Activated naive CD8-positive, alpha-beta T cell treated with anti-CD3 and anti-CD28 coated beads, Interleukin-2, amount 10 ng/mL, durations not matched to agents 7 days and 5 days (primary cell): ENCODE measurements around the gene C15orf40. TPM values are rescaled to one million over a fixed set of nuclear protein-coding genes. Genes with fewer than 3 reads are reported as not detected.
"Not testable (repeated sequence)": the region's sequence is repeated elsewhere in the genome, so short reads cannot be mapped to it uniquely, and the experiment has no call there.

Source experiments
- ATAC-seq: fragments of 150-1000 bp; cut with Tn5 transposase; one replicate; pipeline ENCODE4 v1.10.0; 2021; ENCODE audit warnings: low read depth, moderate library complexity
- POLR2A ChIA-PET: fragments of 350-600 bp; sonication (Branson Sonifier 250); formaldehyde crosslinking; loops from one replicate; lab custom pipeline; 2021; ENCODE audit warnings: antibody characterized with exemption; lab: Charles Lee
- DNase-seq: peaks from one replicate; pipeline ENCODE4 v3.0.0; 2021
- H3K27ac Mint-ChIP-seq: one replicate; pipeline ENCODE4 v1.8.0; 2022; ENCODE audit warnings: mild to moderate bottlenecking, mixed read lengths
- H3K27me3 Mint-ChIP-seq: one replicate; pipeline ENCODE4 v1.8.0; 2022; ENCODE audit warnings: mild to moderate bottlenecking, moderate library complexity, mixed read lengths
- H3K36me3 Mint-ChIP-seq: one replicate; pipeline ENCODE4 v1.8.0; 2021; ENCODE audit warnings: mild to moderate bottlenecking, mixed read lengths
- H3K4me1 Mint-ChIP-seq: one replicate; pipeline ENCODE4 v1.8.0; 2021; ENCODE audit warnings: mixed read lengths
- H3K4me3 Mint-ChIP-seq: one replicate; pipeline ENCODE4 v1.8.0; 2022; ENCODE audit warnings: mild to moderate bottlenecking, moderate library complexity, mixed read lengths
- H3K9me3 Mint-ChIP-seq: one replicate; pipeline ENCODE4 v1.8.0; 2021; ENCODE audit warnings: mixed read lengths
- total RNA-seq, 2 experiments: library from RNA; stranded (reverse); gene quantifications; one replicate each; pipeline ENCODE4 v1.2.3, GENCODE V29; 2021

The C15orf40 gene
- 10 to 100 TPM; 28.5 to 35.4 TPM for total RNA-seq

- Mint-ChIP-seq H3K36me3 (peaks cover 13% of the 10 kb centered on the region), H3K27ac (peak within 1 kb of the TSS; percentile 98), H3K27me3 (no peaks in the 10 kb centered on the region), H3K9me3 (no peaks in the 10 kb centered on the region), H3K4me1 (peaks cover 38% of the 10 kb centered on the region), H3K4me3 (peak within 1 kb of the TSS; percentile 99)
- peak; percentile 91 for DNase-seq
- ATAC-seq, result peak; percentile 87
- POLR2A ChIA-PET, result interaction anchor here (0.5 to 1.9 kb wide), 18 partner anchors 8 to 471 kb away, joined by 3 to 25 read pairs (median 6); partner anchors contain the start of genes BTBD1, RAMAC, RPS17 and TM6SF1
Observed at GRCh38 chr15:83011271-83012075, at the start of gene C15orf40. C15orf40 (minus strand) TSS chr15:83011639; CDS start chr15:83011607, 32 bp downstream.

- Mint-ChIP-seq H3K4me3 (no peak overlapping the region), H3K9me3 (no peaks in the 10 kb centered on the region), H3K27ac (no peak overlapping the region), H3K36me3 (peaks cover 15% of the 10 kb centered on the region), H3K4me1 (peaks cover 15% of the 10 kb centered on the region), H3K27me3 (no peaks in the 10 kb centered on the region)
- POLR2A ChIA-PET, result interaction anchor here (2.0 kb wide), 1 partner anchor 9 kb away, joined by 6 read pairs; the partner anchor contains the start of gene BTBD1
- no peak for ATAC-seq
- DNase-seq, result no peak
Observed at GRCh38 chr15:83057696-83058376, 46.4 kb upstream of the C15orf40 start.

GRCh38 chr15:83057002-83057401 is 45.6 kb upstream of the C15orf40 start:
- H3K9me3 Mint-ChIP-seq, result no peaks in the 10 kb centered on the region
- ATAC-seq, result no peak

GRCh38 chr15:83053151-83053550 is 41.7 kb upstream of the C15orf40 start:
- DNase-seq, result no peak
- peaks cover 29% of the 10 kb centered on the region for H3K36me3 Mint-ChIP-seq
- H3K4me1 Mint-ChIP-seq, result peaks cover 12% of the 10 kb centered on the region
- no peaks in the 10 kb centered on the region for H3K27me3 Mint-ChIP-seq
- no peak overlapping the region for H3K4me3 Mint-ChIP-seq
- no peaks in the 10 kb centered on the region for H3K9me3 Mint-ChIP-seq
- H3K27ac Mint-ChIP-seq, result no peak overlapping the region
- POLR2A ChIA-PET, result no interaction called here
- ATAC-seq, result no peak

More at GRCh38 chr15:83057002-83057401, 45.6 kb upstream of the C15orf40 start:
- H3K4me1 Mint-ChIP-seq, result peaks cover 15% of the 10 kb centered on the region
- no peaks in the 10 kb centered on the region for H3K27me3 Mint-ChIP-seq
- no peak overlapping the region for H3K27ac Mint-ChIP-seq
- H3K4me3 Mint-ChIP-seq, result no peak overlapping the region
- peaks cover 15% of the 10 kb centered on the region for H3K36me3 Mint-ChIP-seq
- DNase-seq, result no peak
- POLR2A ChIA-PET, result interaction anchor here (2.0 kb wide), 1 partner anchor 10 kb away, joined by 6 read pairs; the partner anchor contains the start of gene BTBD1

- no peaks in the 10 kb centered on the region for H3K27me3 Mint-ChIP-seq
Observed at GRCh38 chr15:83046558-83047127, 35.2 kb upstream of the C15orf40 start.

GRCh38 chr15:83044156-83044555 is 32.7 kb upstream of the C15orf40 start:
- DNase-seq (no peak), ATAC-seq (no peak)
- H3K4me1 Mint-ChIP-seq, result peaks cover 10% of the 10 kb centered on the region
- H3K27ac Mint-ChIP-seq, result no peak overlapping the region
- no peaks in the 10 kb centered on the region for H3K27me3 Mint-ChIP-seq
- POLR2A ChIA-PET, result interaction anchor here (0.7 kb wide), 1 partner anchor 63 kb away, joined by 4 read pairs; the partner anchor contains the start of gene TM6SF1
- H3K36me3 Mint-ChIP-seq, result peaks cover 64% of the 10 kb centered on the region
- H3K9me3 Mint-ChIP-seq, result no peaks in the 10 kb centered on the region
- no peak overlapping the region for H3K4me3 Mint-ChIP-seq

More at GRCh38 chr15:83046558-83047127, 35.2 kb upstream of the C15orf40 start:
- Mint-ChIP-seq H3K36me3 (peaks cover 47% of the 10 kb centered on the region), H3K4me3 (no peak overlapping the region), H3K27ac (no peak overlapping the region), H3K4me1 (peaks cover 4% of the 10 kb centered on the region), H3K9me3 (no peaks in the 10 kb centered on the region)
- ATAC-seq (no peak), DNase-seq (no peak)
- POLR2A ChIA-PET, result no interaction called here

GRCh38 chr15:83039206-83039605 is 27.8 kb upstream of the C15orf40 start:
- ATAC-seq (no peak), DNase-seq (no peak)
- Mint-ChIP-seq H3K4me1 (peaks cover 33% of the 10 kb centered on the region), H3K36me3 (peaks cover 76% of the 10 kb centered on the region), H3K27ac (peak overlapping the region; percentile 23), H3K4me3 (no peak overlapping the region), H3K9me3 (peaks cover 5% of the 10 kb centered on the region), H3K27me3 (no peaks in the 10 kb centered on the region)
- POLR2A ChIA-PET, result interaction anchor here (1.0 kb wide), 1 partner anchor 28 kb away, joined by 4 read pairs; no protein-coding TSS in a partner anchor

GRCh38 chr15:83036253-83036652 is 24.8 kb upstream of the C15orf40 start:
- Mint-ChIP-seq H3K27me3 (no peaks in the 10 kb centered on the region), H3K9me3 (peaks cover 7% of the 10 kb centered on the region), H3K4me1 (peaks cover 32% of the 10 kb centered on the region), H3K4me3 (peak overlapping the region; percentile 15), H3K36me3 (peaks cover 73% of the 10 kb centered on the region), H3K27ac (peak overlapping the region; percentile 73)
- ATAC-seq (peak; percentile 50), DNase-seq (no peak)
- POLR2A ChIA-PET, result no interaction called here

GRCh38 chr15:83031234-83031633 is 19.8 kb upstream of the C15orf40 start:
- H3K4me3 Mint-ChIP-seq, H3K9me3 Mint-ChIP-seq, H3K27ac Mint-ChIP-seq, POLR2A ChIA-PET, ATAC-seq, H3K27me3 Mint-ChIP-seq, DNase-seq: not testable (repeated sequence)
- peaks cover 53% of the 10 kb centered on the region for H3K36me3 Mint-ChIP-seq
- peaks cover 15% of the 10 kb centered on the region for H3K4me1 Mint-ChIP-seq

- Mint-ChIP-seq H3K36me3 (peaks cover 44% of the 10 kb centered on the region), H3K9me3 (peaks cover 2% of the 10 kb centered on the region), H3K4me3 (no peak overlapping the region), H3K27me3 (no peaks in the 10 kb centered on the region), H3K4me1 (peaks cover 7% of the 10 kb centered on the region), H3K27ac (no peak overlapping the region)
- DNase-seq (no peak), ATAC-seq (no peak)
- POLR2A ChIA-PET, result no interaction called here
Observed at GRCh38 chr15:83030021-83030420, 18.6 kb upstream of the C15orf40 start.

- H3K4me1 Mint-ChIP-seq, result peaks cover 11% of the 10 kb centered on the region
- H3K36me3 Mint-ChIP-seq, result peaks cover 23% of the 10 kb centered on the region
- H3K27me3 Mint-ChIP-seq, result no peaks in the 10 kb centered on the region
- no peaks in the 10 kb centered on the region for H3K9me3 Mint-ChIP-seq
- no peak for ATAC-seq
- no peak overlapping the region for H3K4me3 Mint-ChIP-seq
- POLR2A ChIA-PET, result no interaction called here
- no peak overlapping the region for H3K27ac Mint-ChIP-seq
- DNase-seq, result no peak
Observed at GRCh38 chr15:83018436-83018835, 7.0 kb upstream of the C15orf40 start.

- Mint-ChIP-seq H3K4me1 (peaks cover 22% of the 10 kb centered on the region), H3K27ac (no peak overlapping the region), H3K36me3 (peaks cover 23% of the 10 kb centered on the region), H3K9me3 (no peaks in the 10 kb centered on the region), H3K4me3 (no peak overlapping the region), H3K27me3 (no peaks in the 10 kb centered on the region)
- POLR2A ChIA-PET, result no interaction called here
- DNase-seq (no peak), ATAC-seq (no peak)
Observed at GRCh38 chr15:83016906-83017305, 5.5 kb upstream of the C15orf40 start.

GRCh38 chr15:83015361-83015760 is 3.9 kb upstream of the C15orf40 start:
- H3K4me1 Mint-ChIP-seq, result peaks cover 30% of the 10 kb centered on the region
- H3K36me3 Mint-ChIP-seq, result peaks cover 19% of the 10 kb centered on the region
- H3K27me3 Mint-ChIP-seq, result no peaks in the 10 kb centered on the region
- H3K9me3 Mint-ChIP-seq, result no peaks in the 10 kb centered on the region
- POLR2A ChIA-PET, result interaction anchor here (1.1 kb wide), 1 partner anchor 48 kb away, joined by 4 read pairs; no protein-coding TSS in a partner anchor
- H3K4me3 Mint-ChIP-seq, result no peak overlapping the region
- DNase-seq (no peak), ATAC-seq (no peak)
- H3K27ac Mint-ChIP-seq, result peak overlapping the region; percentile 8
